Measurements from ENCODE around the gene ATP9A.

ATP9A gene

DNA sequence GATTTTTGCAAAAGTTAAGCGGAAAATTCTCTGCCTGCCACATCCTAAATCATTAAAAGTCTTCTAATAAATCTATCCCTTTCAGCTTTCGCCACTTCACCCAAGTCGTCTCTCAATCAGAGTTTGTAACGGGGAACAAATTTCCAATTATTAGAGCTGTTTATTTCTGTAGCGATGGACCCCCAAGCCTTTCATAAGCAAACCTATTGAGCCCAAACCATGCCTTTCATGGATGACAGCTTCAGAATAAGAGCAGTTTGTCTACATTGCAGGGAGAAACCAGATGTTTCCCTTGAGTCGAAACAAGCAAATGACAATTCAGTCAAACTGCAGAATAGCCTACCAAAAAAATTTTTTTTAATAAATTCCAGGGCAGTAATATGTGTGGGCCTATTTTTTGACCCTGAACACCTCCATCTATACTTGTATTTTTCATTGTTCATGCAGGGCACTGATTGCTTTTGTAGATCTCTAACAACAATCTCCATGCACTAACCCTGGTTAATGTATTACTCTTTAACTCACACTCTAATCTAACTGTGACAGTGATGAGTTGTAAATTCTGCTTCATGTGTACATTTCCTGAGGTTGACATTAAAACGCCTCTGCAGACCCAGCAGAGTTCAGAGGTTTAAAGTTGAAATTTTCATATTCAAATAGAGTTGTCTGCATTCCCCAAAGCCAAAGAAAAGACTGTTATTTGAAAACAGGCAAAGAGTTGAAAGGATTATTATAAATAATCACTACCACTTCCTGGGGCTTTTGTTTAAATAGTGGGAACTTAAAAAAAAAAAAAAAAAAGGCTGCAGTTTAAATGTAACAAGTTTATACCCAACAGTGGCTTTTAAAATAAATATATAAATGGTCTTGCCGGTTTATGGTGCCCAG is 64.5 kb downstream of the ATP9A start:
- H3K9me3 ChIP-seq (ENCODE audit: control insufficient read depth, insufficient read depth, low read depth, low read length), result no peaks in the 10 kb centered on the region
- H3K27ac ChIP-seq (ENCODE audit: extremely low read depth, low read depth, low read length), result no peak overlapping the region
- TF ChIP-seq PRDM1 (tag by site-specific recombination; IDR thresholded peaks at IDR 0.05) (no peak), GLI2 (tag by site-specific recombination; IDR thresholded peaks at IDR 0.05; ENCODE audit: borderline replicate concordance, low read depth) (no peak), ZNF24 (tag by site-specific recombination; IDR thresholded peaks at IDR 0.05) (no peak), SP2 (tag by site-specific recombination; IDR thresholded peaks at IDR 0.05) (no peak), ZNF121 (tag by site-specific recombination; IDR thresholded peaks at IDR 0.05) (no peak), GLIS1 (tag by site-specific recombination; IDR thresholded peaks at IDR 0.05) (no peak), ZNF621 (tag by site-specific recombination; IDR thresholded peaks at IDR 0.05) (no peak), ZNF548 (tag by site-specific recombination; IDR thresholded peaks at IDR 0.05) (no peak), ZNF394 (tag by site-specific recombination; IDR thresholded peaks at IDR 0.05; ENCODE audit: borderline replicate concordance) (no peak), ZNF391 (tag by site-specific recombination; IDR thresholded peaks at IDR 0.05; ENCODE audit: borderline replicate concordance, low read depth) (no peak), ZNF202 (tag by site-specific recombination; IDR thresholded peaks at IDR 0.05; ENCODE audit: borderline replicate concordance) (no peak), ZNF776 (tag by site-specific recombination; IDR thresholded peaks at IDR 0.05; ENCODE audit: borderline replicate concordance) (no peak), GFI1B (tag by site-specific recombination; IDR thresholded peaks at IDR 0.05) (no peak), ZNF555 (tag by site-specific recombination; conservative IDR thresholded peaks at IDR 0.05) (no peak), ZNF426 (tag by site-specific recombination; IDR thresholded peaks at IDR 0.05) (no peak)
- TF ChIP-seq, protein P1, sequence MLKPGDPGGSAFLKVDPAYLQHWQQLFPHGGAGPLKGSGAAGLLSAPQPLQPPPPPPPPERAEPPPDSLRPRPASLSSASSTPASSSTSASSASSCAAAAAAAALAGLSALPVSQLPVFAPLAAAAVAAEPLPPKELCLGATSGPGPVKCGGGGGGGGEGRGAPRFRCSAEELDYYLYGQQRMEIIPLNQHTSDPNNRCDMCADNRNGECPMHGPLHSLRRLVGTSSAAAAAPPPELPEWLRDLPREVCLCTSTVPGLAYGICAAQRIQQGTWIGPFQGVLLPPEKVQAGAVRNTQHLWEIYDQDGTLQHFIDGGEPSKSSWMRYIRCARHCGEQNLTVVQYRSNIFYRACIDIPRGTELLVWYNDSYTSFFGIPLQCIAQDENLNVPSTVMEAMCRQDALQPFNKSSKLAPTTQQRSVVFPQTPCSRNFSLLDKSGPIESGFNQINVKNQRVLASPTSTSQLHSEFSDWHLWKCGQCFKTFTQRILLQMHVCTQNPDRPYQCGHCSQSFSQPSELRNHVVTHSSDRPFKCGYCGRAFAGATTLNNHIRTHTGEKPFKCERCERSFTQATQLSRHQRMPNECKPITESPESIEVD (tag by site-specific recombination; IDR thresholded peaks at IDR 0.05), result no peak; the same call in 1 of the 2 replicates
- no peak overlapping the region for H3K4me3 ChIP-seq (ENCODE audit: low read depth, low read length)
- H3K4me1 ChIP-seq (ENCODE audit: control insufficient read depth, insufficient read depth, low read length), result peaks cover 13% of the 10 kb centered on the region
- H3K36me3 ChIP-seq (ENCODE audit: control insufficient read depth in 2 of 2, insufficient read depth in 1 of 2, low read length in 2 of 2), result no peaks in the 10 kb centered on the region; a peak in 1 of 3 replicates
- POLR2A ChIA-PET, result interaction anchor here (0.6 kb wide), 1 partner anchor 246 kb away, joined by 3 read pairs; no protein-coding TSS in a partner anchor
- CTCF ChIA-PET, result no interaction called here

DNA sequence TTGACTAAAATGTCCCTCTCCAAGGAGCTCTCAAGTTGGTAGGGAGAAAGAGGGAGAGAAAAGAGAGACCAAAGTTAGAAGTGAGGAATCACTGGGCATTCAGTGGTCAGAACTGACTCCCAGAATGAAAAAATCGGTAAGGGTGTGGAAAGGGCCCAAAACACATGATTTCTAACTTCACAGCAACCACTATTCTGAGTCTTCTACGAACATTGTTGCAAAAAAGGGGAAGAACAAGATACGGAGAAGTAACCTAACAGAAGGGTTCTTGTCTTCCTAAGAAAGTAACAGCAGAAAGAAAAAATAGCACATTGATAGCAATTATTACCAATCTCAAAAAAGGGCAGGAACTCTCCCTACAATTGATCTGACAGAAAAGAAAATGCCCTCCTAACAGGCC is 65.6 kb downstream of the ATP9A start:
- H3K27ac ChIP-seq (ENCODE audit: extremely low read depth, low read depth, low read length), result no peak overlapping the region
- CTCF ChIA-PET, result no interaction called here
- POLR2A ChIA-PET, result no interaction called here
- TF ChIP-seq ZNF561 (tag by site-specific recombination; IDR thresholded peaks at IDR 0.05; ENCODE audit: borderline replicate concordance) (no peak), OSR2 (tag by site-specific recombination; IDR thresholded peaks at IDR 0.05) (no peak), ZNF585B (tag by site-specific recombination; IDR thresholded peaks at IDR 0.05) (no peak), ZBTB8A (tag by site-specific recombination; IDR thresholded peaks at IDR 0.05) (no peak), ZNF423 (tag by site-specific recombination; IDR thresholded peaks at IDR 0.05) (no peak), RBAK (tag by site-specific recombination; IDR thresholded peaks at IDR 0.05) (no peak)
- TF ChIP-seq, protein P2, sequence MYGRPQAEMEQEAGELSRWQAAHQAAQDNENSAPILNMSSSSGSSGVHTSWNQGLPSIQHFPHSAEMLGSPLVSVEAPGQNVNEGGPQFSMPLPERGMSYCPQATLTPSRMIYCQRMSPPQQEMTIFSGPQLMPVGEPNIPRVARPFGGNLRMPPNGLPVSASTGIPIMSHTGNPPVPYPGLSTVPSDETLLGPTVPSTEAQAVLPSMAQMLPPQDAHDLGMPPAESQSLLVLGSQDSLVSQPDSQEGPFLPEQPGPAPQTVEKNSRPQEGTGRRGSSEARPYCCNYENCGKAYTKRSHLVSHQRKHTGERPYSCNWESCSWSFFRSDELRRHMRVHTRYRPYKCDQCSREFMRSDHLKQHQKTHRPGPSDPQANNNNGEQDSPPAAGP (tag by site-specific recombination; IDR thresholded peaks at IDR 0.05), result no peak
- TF ChIP-seq, protein P3, sequence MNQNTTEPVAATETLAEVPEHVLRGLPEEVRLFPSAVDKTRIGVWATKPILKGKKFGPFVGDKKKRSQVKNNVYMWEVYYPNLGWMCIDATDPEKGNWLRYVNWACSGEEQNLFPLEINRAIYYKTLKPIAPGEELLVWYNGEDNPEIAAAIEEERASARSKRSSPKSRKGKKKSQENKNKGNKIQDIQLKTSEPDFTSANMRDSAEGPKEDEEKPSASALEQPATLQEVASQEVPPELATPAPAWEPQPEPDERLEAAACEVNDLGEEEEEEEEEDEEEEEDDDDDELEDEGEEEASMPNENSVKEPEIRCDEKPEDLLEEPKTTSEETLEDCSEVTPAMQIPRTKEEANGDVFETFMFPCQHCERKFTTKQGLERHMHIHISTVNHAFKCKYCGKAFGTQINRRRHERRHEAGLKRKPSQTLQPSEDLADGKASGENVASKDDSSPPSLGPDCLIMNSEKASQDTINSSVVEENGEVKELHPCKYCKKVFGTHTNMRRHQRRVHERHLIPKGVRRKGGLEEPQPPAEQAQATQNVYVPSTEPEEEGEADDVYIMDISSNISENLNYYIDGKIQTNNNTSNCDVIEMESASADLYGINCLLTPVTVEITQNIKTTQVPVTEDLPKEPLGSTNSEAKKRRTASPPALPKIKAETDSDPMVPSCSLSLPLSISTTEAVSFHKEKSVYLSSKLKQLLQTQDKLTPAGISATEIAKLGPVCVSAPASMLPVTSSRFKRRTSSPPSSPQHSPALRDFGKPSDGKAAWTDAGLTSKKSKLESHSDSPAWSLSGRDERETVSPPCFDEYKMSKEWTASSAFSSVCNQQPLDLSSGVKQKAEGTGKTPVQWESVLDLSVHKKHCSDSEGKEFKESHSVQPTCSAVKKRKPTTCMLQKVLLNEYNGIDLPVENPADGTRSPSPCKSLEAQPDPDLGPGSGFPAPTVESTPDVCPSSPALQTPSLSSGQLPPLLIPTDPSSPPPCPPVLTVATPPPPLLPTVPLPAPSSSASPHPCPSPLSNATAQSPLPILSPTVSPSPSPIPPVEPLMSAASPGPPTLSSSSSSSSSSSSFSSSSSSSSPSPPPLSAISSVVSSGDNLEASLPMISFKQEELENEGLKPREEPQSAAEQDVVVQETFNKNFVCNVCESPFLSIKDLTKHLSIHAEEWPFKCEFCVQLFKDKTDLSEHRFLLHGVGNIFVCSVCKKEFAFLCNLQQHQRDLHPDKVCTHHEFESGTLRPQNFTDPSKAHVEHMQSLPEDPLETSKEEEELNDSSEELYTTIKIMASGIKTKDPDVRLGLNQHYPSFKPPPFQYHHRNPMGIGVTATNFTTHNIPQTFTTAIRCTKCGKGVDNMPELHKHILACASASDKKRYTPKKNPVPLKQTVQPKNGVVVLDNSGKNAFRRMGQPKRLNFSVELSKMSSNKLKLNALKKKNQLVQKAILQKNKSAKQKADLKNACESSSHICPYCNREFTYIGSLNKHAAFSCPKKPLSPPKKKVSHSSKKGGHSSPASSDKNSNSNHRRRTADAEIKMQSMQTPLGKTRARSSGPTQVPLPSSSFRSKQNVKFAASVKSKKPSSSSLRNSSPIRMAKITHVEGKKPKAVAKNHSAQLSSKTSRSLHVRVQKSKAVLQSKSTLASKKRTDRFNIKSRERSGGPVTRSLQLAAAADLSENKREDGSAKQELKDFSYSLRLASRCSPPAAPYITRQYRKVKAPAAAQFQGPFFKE (tag by site-specific recombination; IDR thresholded peaks at IDR 0.05; ENCODE audit: borderline replicate concordance), result no peak
- TF ChIP-seq, protein P4, sequence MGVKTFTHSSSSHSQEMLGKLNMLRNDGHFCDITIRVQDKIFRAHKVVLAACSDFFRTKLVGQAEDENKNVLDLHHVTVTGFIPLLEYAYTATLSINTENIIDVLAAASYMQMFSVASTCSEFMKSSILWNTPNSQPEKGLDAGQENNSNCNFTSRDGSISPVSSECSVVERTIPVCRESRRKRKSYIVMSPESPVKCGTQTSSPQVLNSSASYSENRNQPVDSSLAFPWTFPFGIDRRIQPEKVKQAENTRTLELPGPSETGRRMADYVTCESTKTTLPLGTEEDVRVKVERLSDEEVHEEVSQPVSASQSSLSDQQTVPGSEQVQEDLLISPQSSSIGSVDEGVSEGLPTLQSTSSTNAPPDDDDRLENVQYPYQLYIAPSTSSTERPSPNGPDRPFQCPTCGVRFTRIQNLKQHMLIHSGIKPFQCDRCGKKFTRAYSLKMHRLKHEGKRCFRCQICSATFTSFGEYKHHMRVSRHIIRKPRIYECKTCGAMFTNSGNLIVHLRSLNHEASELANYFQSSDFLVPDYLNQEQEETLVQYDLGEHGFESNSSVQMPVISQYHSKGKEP (tag by site-specific recombination; IDR thresholded peaks at IDR 0.05), result no peak

More for the DNA sequence above, 65.6 kb downstream of the ATP9A start:
- H3K36me3 ChIP-seq (ENCODE audit: control insufficient read depth in 2 of 2, insufficient read depth in 1 of 2, low read length in 2 of 2), result no peaks in the 10 kb centered on the region
- peaks cover 14% of the 10 kb centered on the region for H3K4me1 ChIP-seq (ENCODE audit: control insufficient read depth, insufficient read depth, low read length)
- H3K9me3 ChIP-seq (ENCODE audit: control insufficient read depth, insufficient read depth, low read depth, low read length), result no peaks in the 10 kb centered on the region
- no peak overlapping the region for H3K4me3 ChIP-seq (ENCODE audit: low read depth, low read length)

All from HEK293 (cell line).